ENCODE data around the gene UBE2J1.
"Not testable (repeated sequence)": the region's sequence is repeated elsewhere in the genome, so short reads cannot be mapped to it uniquely, and the experiment has no call there.

UBE2J1 gene

GRCh38 chr6:89299466-89299850, 53.1 kb downstream of the UBE2J1 start:
- Histone ChIP-seq H3K23ac (ENCODE audit: low read length) (no peak overlapping the region), H3K56ac (ENCODE audit: low read length) (no peak overlapping the region), H4K5ac (ENCODE audit: low read length) (no peak overlapping the region), H3K4ac (ENCODE audit: low read depth, low read length) (no peak overlapping the region), H2AK5ac (ENCODE audit: low read length) (no peak overlapping the region), H3K79me1 (ENCODE audit: low read length) (no peaks in the 10 kb centered on the region), H3K79me2 (ENCODE audit: control insufficient read depth, insufficient read depth, low read length) (no peaks in the 10 kb centered on the region), H3K4me3 (ENCODE audit: low read length) (no peak overlapping the region), H2BK15ac (replicated peaks; ENCODE audit: low read depth) (no peak overlapping the region), H3K4me1 (ENCODE audit: control insufficient read depth, low read depth, low read length) (no peaks in the 10 kb centered on the region), H3K27ac (ENCODE audit: low read depth, low read length) (no peak overlapping the region), H3K4me2 (ENCODE audit: low read length) (no peak overlapping the region), H3K36me3 (ENCODE audit: control insufficient read depth, insufficient read depth, low read length) (no peaks in the 10 kb centered on the region), H3K9ac (ENCODE audit: low read length) (no peak overlapping the region), H4K8ac (ENCODE audit: low read depth, low read length) (no peak overlapping the region), H2BK120ac (ENCODE audit: low read depth, low read length) (no peak overlapping the region), H2BK5ac (ENCODE audit: low read length) (no peak overlapping the region), H3K27me3 (ENCODE audit: insufficient read depth, low read length, poor library complexity) (no peaks in the 10 kb centered on the region), H3K18ac (ENCODE audit: low read length) (no peak overlapping the region)
- WGBS (ENCODE audit: extremely low coverage, insufficient coverage, low lambda C conversion rate), result no CpG with 5 or more reads among the region's 7 CpGs
- peak; percentile 42 for DNase-seq

GRCh38 chr6:89298680-89299465, 53.6 kb downstream of the UBE2J1 start:
- H3K18ac ChIP-seq (ENCODE audit: low read length), result no peak overlapping the region
- no peak overlapping the region for H3K27ac ChIP-seq (ENCODE audit: low read depth, low read length)
- H3K9ac ChIP-seq (ENCODE audit: low read length), result no peak overlapping the region
- H2BK5ac ChIP-seq (ENCODE audit: low read length), result no peak overlapping the region
- no peak overlapping the region for H3K56ac ChIP-seq (ENCODE audit: low read length)
- WGBS (ENCODE audit: extremely low coverage, insufficient coverage, low lambda C conversion rate), result no CpG with 5 or more reads among the region's 4 CpGs
- H4K8ac ChIP-seq (ENCODE audit: low read depth, low read length), result no peak overlapping the region
- no peak overlapping the region for H4K5ac ChIP-seq (ENCODE audit: low read length)
- no peak overlapping the region for H2AK5ac ChIP-seq (ENCODE audit: low read length)
- H2BK15ac ChIP-seq (replicated peaks; ENCODE audit: low read depth), result no peak overlapping the region
- no peak overlapping the region for H3K4me2 ChIP-seq (ENCODE audit: low read length)
- H3K4me1 ChIP-seq (ENCODE audit: control insufficient read depth, low read depth, low read length), result no peaks in the 10 kb centered on the region
- no peaks in the 10 kb centered on the region for H3K36me3 ChIP-seq (ENCODE audit: control insufficient read depth, insufficient read depth, low read length)
- H3K27me3 ChIP-seq (ENCODE audit: insufficient read depth, low read length, poor library complexity), result no peaks in the 10 kb centered on the region
- H2BK120ac ChIP-seq (ENCODE audit: low read depth, low read length), result no peak overlapping the region
- no peaks in the 10 kb centered on the region for H3K79me1 ChIP-seq (ENCODE audit: low read length)
- H3K79me2 ChIP-seq (ENCODE audit: control insufficient read depth, insufficient read depth, low read length), result no peaks in the 10 kb centered on the region
- peak; percentile 12 for DNase-seq
- no peak overlapping the region for H3K4ac ChIP-seq (ENCODE audit: low read depth, low read length)
- no peak overlapping the region for H3K23ac ChIP-seq (ENCODE audit: low read length)
- H3K4me3 ChIP-seq (ENCODE audit: low read length), result no peak overlapping the region

- Histone ChIP-seq H4K8ac (ENCODE audit: low read depth, low read length) (no peak overlapping the region), H3K79me2 (ENCODE audit: control insufficient read depth, insufficient read depth, low read length) (no peaks in the 10 kb centered on the region), H3K9ac (ENCODE audit: low read length) (no peak overlapping the region), H2AK5ac (ENCODE audit: low read length) (no peak overlapping the region), H3K79me1 (ENCODE audit: low read length) (no peaks in the 10 kb centered on the region), H2BK120ac (ENCODE audit: low read depth, low read length) (no peak overlapping the region), H3K4me2 (ENCODE audit: low read length) (no peak overlapping the region), H2BK15ac (replicated peaks; ENCODE audit: low read depth) (no peak overlapping the region), H3K4me1 (ENCODE audit: control insufficient read depth, low read depth, low read length) (no peaks in the 10 kb centered on the region), H4K5ac (ENCODE audit: low read length) (no peak overlapping the region), H3K23ac (ENCODE audit: low read length) (no peak overlapping the region), H3K36me3 (ENCODE audit: control insufficient read depth, insufficient read depth, low read length) (no peaks in the 10 kb centered on the region), H3K4me3 (ENCODE audit: low read length) (no peak overlapping the region), H3K18ac (ENCODE audit: low read length) (no peak overlapping the region), H3K56ac (ENCODE audit: low read length) (no peak overlapping the region), H3K27ac (ENCODE audit: low read depth, low read length) (no peak overlapping the region), H3K4ac (ENCODE audit: low read depth, low read length) (no peak overlapping the region), H2BK5ac (ENCODE audit: low read length) (no peak overlapping the region), H3K27me3 (ENCODE audit: insufficient read depth, low read length, poor library complexity) (no peaks in the 10 kb centered on the region)
- no CpG with 5 or more reads among the region's 12 CpGs for WGBS (ENCODE audit: extremely low coverage, insufficient coverage, low lambda C conversion rate)
- peak; percentile 37 for DNase-seq
These were observed 54.7 kb downstream of the UBE2J1 start for GRCh38 chr6:89297695-89298351.

- no peaks in the 10 kb centered on the region for H3K27me3 ChIP-seq (ENCODE audit: insufficient read depth, low read length, poor library complexity)
- no peak overlapping the region for H3K56ac ChIP-seq (ENCODE audit: low read length)
- H3K79me1 ChIP-seq (ENCODE audit: low read length), result no peaks in the 10 kb centered on the region
- no peak overlapping the region for H3K18ac ChIP-seq (ENCODE audit: low read length)
- no peak overlapping the region for H2AK5ac ChIP-seq (ENCODE audit: low read length)
- no peaks in the 10 kb centered on the region for H3K79me2 ChIP-seq (ENCODE audit: control insufficient read depth, insufficient read depth, low read length)
- H3K27ac ChIP-seq (ENCODE audit: low read depth, low read length), result no peak overlapping the region
- no peak overlapping the region for H2BK120ac ChIP-seq (ENCODE audit: low read depth, low read length)
- no peak overlapping the region for H3K4me3 ChIP-seq (ENCODE audit: low read length)
- no peak overlapping the region for H2BK5ac ChIP-seq (ENCODE audit: low read length)
- no peak overlapping the region for H3K23ac ChIP-seq (ENCODE audit: low read length)
- H3K4me2 ChIP-seq (ENCODE audit: low read length), result no peak overlapping the region
- no peak for DNase-seq
- H3K4me1 ChIP-seq (ENCODE audit: control insufficient read depth, low read depth, low read length), result no peaks in the 10 kb centered on the region
- no peaks in the 10 kb centered on the region for H3K36me3 ChIP-seq (ENCODE audit: control insufficient read depth, insufficient read depth, low read length)
- no CpG with 5 or more reads among the region's 2 CpGs for WGBS (ENCODE audit: extremely low coverage, insufficient coverage, low lambda C conversion rate)
- no peak overlapping the region for H4K5ac ChIP-seq (ENCODE audit: low read length)
- no peak overlapping the region for H3K9ac ChIP-seq (ENCODE audit: low read length)
- H2BK15ac ChIP-seq (replicated peaks; ENCODE audit: low read depth), result no peak overlapping the region
- H3K4ac ChIP-seq (ENCODE audit: low read depth, low read length), result no peak overlapping the region
- H4K8ac ChIP-seq (ENCODE audit: low read depth, low read length), result no peak overlapping the region
These were observed 56.5 kb downstream of the UBE2J1 start for GRCh38 chr6:89295981-89296380.

- not testable (repeated sequence) for H3K4me2 ChIP-seq (ENCODE audit: low read length); H2AK5ac ChIP-seq (ENCODE audit: low read length); H3K18ac ChIP-seq (ENCODE audit: low read length); H3K9ac ChIP-seq (ENCODE audit: low read length); H3K36me3 ChIP-seq (ENCODE audit: control insufficient read depth, insufficient read depth, low read length); H2BK5ac ChIP-seq (ENCODE audit: low read length); H2BK15ac ChIP-seq (replicated peaks; ENCODE audit: low read depth); H4K5ac ChIP-seq (ENCODE audit: low read length); H3K56ac ChIP-seq (ENCODE audit: low read length); H2BK120ac ChIP-seq (ENCODE audit: low read depth, low read length); H3K4me3 ChIP-seq (ENCODE audit: low read length); H3K79me1 ChIP-seq (ENCODE audit: low read length); H3K4ac ChIP-seq (ENCODE audit: low read depth, low read length); H3K27me3 ChIP-seq (ENCODE audit: insufficient read depth, low read length, poor library complexity); H4K8ac ChIP-seq (ENCODE audit: low read depth, low read length); H3K27ac ChIP-seq (ENCODE audit: low read depth, low read length); H3K23ac ChIP-seq (ENCODE audit: low read length); H3K4me1 ChIP-seq (ENCODE audit: control insufficient read depth, low read depth, low read length); DNase-seq; H3K79me2 ChIP-seq (ENCODE audit: control insufficient read depth, insufficient read depth, low read length)
- WGBS (ENCODE audit: extremely low coverage, insufficient coverage, low lambda C conversion rate), result no CpG with 5 or more reads among the region's 1 CpG
These were observed 57.4 kb downstream of the UBE2J1 start for GRCh38 chr6:89295116-89295515.
